ENCODE data around the gene KRT222.

KRT222 gene

DNA sequence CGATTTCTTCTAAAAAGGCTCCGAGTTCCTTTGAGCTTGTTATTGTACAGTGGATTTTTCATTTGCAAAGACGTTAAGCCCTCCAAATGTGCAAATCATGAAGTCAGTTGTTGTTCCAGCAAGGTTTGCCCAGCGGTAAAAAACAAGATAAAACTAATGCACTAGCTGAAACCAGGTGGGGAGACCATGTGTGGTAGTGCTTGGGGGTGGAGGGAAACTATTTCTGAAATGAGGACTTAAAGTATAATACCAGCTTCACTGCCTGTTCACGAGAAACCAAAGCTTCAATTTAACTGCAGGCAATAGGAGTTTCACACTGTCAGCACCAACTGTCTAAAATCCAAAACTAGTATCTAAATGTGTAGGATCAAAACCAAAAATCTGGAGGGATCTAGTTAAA is 39.7 kb downstream of the KRT222 start:
- TF ChIP-seq, protein P1, sequence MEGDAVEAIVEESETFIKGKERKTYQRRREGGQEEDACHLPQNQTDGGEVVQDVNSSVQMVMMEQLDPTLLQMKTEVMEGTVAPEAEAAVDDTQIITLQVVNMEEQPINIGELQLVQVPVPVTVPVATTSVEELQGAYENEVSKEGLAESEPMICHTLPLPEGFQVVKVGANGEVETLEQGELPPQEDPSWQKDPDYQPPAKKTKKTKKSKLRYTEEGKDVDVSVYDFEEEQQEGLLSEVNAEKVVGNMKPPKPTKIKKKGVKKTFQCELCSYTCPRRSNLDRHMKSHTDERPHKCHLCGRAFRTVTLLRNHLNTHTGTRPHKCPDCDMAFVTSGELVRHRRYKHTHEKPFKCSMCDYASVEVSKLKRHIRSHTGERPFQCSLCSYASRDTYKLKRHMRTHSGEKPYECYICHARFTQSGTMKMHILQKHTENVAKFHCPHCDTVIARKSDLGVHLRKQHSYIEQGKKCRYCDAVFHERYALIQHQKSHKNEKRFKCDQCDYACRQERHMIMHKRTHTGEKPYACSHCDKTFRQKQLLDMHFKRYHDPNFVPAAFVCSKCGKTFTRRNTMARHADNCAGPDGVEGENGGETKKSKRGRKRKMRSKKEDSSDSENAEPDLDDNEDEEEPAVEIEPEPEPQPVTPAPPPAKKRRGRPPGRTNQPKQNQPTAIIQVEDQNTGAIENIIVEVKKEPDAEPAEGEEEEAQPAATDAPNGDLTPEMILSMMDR (IDR thresholded peaks at IDR 0.05; ENCODE audit: insufficient read depth, low read depth, low read length, missing control alignments) = no peak
- no peak for DNase-seq (ENCODE audit: low read depth)
- H3K4me3 ChIP-seq (ENCODE audit: low read length) = no peak overlapping the region

DNA sequence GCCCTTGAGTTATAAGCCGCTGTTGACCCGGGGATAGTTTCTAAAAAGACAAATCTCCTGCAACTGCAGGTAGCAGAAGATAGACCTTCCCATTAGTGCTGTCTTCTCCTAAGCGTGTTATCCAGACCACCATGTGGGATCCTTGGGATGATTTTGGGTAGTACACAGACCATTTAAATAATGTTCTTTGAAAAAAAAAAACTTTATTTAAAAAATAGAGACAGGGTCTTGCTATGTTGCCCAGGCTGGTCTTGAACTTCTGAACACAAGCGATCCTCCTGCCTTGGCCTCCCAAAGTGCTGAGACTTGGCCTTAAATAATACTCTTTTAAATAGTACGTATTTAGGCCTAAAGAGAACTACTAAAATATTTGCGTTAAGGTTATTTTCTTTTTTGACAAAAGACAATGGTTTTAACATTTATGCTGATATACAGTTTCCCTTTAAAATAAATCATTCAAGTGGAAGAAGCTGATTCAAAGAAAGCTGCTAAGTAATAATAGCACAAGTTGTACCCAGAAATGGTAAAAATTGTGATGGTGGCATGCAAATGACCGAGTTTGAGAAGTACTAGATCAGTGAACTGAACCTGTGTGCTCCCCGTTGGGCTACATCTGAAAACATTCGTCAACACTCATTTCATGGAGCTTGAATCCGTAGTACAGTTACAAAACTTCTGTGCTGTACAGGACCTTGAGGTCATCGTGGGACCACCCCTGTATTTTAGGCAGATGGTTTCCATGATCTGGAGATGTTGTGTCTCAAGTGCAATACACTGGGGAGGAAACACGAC is 41.4 kb downstream of the KRT222 start:
- TF ChIP-seq, protein P1 (IDR thresholded peaks at IDR 0.05; ENCODE audit: insufficient read depth, low read depth, low read length, missing control alignments) = no peak
- DNase-seq (ENCODE audit: low read depth) = no peak
- no peak overlapping the region for H3K4me3 ChIP-seq (ENCODE audit: low read length)

DNA sequence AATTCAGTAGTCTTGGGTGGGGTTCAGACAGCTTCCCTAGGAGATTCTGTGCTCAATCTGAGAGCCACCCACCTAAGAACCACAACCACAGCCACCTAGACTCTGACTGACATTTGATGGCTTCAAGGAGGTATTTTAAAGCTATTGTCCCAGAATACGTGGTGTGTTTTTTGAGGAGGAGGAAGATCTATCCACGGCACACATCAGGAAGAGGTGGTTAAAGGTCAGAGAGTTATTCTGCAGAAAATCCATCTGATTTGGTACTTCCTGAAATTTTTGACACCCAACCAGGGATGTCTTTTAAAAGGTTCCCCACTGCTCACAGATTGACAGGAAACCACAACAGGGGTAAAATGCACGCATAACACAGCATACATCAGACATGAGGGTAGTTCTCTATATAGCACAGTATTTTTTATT is 42.5 kb downstream of the KRT222 start:
- DNase-seq (ENCODE audit: low read depth) = no peak
- H3K4me3 ChIP-seq (ENCODE audit: low read length) = no peak overlapping the region
- TF ChIP-seq, protein P1 (IDR thresholded peaks at IDR 0.05; ENCODE audit: insufficient read depth, low read depth, low read length, missing control alignments) = no peak

DNA sequence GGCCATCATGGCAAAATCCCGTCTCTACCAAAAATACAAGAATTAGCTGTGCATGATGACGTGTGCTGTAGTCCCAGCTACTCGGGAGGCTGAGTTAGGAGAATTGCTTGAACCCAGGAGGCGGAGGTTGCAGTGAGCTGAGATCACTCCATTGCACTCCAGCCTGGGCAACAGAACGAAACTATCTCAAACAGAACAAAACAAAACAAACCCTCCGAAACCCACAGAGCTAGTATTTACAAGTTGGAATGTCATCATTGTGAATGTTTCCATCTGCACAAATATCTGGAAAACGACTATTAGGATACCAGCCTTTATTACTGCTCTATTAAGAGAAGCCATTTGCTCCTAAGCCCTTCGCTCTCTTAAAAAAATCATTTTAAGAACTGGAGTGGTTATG is 43.4 kb downstream of the KRT222 start:
- TF ChIP-seq, protein P1 (IDR thresholded peaks at IDR 0.05; ENCODE audit: insufficient read depth, low read depth, low read length, missing control alignments) = no peak
- DNase-seq (ENCODE audit: low read depth) = no peak
- no peak overlapping the region for H3K4me3 ChIP-seq (ENCODE audit: low read length)

DNA sequence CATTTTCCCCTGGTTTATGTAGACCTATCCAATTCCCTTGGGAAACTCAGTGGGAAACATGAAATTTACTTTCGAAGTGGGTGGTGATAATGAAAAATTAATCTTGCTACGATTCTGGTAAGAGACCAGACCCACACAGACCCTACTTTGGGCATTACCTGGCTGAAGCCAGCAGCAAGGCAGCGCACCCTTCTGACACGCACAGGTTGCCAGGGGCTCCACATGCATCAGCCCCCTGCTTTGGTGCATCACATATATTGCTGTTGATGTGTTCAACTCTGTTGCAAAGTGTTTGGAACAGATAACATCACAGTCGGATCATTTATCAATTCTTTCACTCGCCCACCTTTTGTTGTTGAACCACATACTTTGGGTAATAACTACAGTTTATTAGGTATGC is 44.0 kb downstream of the KRT222 start:
- no peak for DNase-seq (ENCODE audit: low read depth)
- no peak overlapping the region for H3K4me3 ChIP-seq (ENCODE audit: low read length)
- TF ChIP-seq, protein P1 (IDR thresholded peaks at IDR 0.05; ENCODE audit: insufficient read depth, low read depth, low read length, missing control alignments) = no peak

DNA sequence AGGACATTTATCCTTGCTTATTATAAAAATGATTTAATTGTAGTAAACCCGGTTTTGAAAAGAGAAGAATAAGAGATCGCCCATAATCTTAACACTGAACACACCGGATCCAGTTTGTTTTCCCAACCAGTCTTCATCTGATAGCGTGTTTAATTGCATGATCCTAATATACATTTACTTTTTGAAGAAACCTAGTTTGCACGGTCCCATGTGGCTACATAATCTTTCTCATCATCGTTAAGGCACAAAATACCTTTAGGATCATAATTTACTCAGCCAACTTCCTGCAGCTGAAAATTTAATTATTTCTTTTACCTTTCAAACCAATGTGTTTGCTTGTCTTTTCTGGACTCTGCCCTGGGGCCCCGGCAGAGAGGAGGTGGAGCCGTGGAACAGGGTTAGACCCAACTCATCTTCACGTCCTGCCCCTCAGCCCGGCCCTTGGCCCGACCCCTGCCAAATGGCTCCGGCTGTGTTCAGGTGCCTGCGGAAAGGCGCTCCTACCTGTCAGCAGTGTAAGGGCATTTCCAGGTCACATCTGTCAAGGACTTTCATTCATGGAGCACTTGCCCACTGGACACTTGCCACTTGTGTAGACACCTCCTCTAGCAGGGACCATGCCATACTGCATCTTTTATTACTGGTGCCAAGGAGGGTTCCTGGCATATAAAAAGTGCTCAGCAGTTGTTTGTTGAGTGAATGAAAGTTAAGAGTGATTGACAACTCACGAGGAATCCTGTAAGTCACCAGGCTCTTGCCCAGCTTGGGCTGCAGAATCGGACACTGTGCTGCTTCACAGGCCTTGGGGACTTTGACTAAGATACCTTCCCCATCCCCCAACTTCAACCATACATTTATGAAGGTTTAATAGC is 46.0 kb downstream of the KRT222 start:
- no peak overlapping the region for H3K4me3 ChIP-seq (ENCODE audit: low read length)
- no peak for DNase-seq (ENCODE audit: low read depth)
- TF ChIP-seq, protein P1 (IDR thresholded peaks at IDR 0.05; ENCODE audit: insufficient read depth, low read depth, low read length, missing control alignments) = no peak
